Calu3 (cell line): Measurements from ENCODE around the gene E2F8. TPM values are rescaled to one million over a fixed set of nuclear protein-coding genes. Genes with fewer than 3 reads are reported as not detected.

ENCODE experiments used
- BruUV-seq: library from RNA; stranded (reverse); fragments of 400-500 nt; replicated peaks from 2 replicates; lab custom pipeline; 2021; lab: Mats Ljungman, UMichigan
- CTCF ChIA-PET: fragments of 300-600 bp; sonication (Branson Sonifier 250); formaldehyde crosslinking; loops from one replicate; lab custom pipeline; 2022; ENCODE audit warnings: antibody characterized with exemption; lab: Charles Lee
- DNase-seq: peaks from one replicate; pipeline ENCODE4 v3.0.0; 2022
- H3K27ac Mint-ChIP-seq: one replicate; pipeline ENCODE4 v1.8.0; 2022; ENCODE audit warnings: mixed read lengths; ENCODE audit not compliant: unreplicated experiment
- H3K27me3 Mint-ChIP-seq: one replicate; pipeline ENCODE4 v1.8.0; 2022; ENCODE audit warnings: mixed read lengths; ENCODE audit not compliant: unreplicated experiment
- H3K36me3 Mint-ChIP-seq: one replicate; pipeline ENCODE4 v1.8.0; 2022; ENCODE audit warnings: mild to moderate bottlenecking, moderate library complexity, mixed read lengths; ENCODE audit not compliant: insufficient read depth, unreplicated experiment
- H3K4me1 Mint-ChIP-seq: one replicate; pipeline ENCODE4 v1.8.0; 2022; ENCODE audit warnings: mild to moderate bottlenecking, low read depth, mixed read lengths; ENCODE audit not compliant: unreplicated experiment
- H3K4me3 Mint-ChIP-seq: one replicate; pipeline ENCODE4 v1.8.0; 2022; ENCODE audit warnings: mild to moderate bottlenecking, low read depth, moderate library complexity, mixed read lengths; ENCODE audit not compliant: unreplicated experiment
- H3K9me3 Mint-ChIP-seq: one replicate; pipeline ENCODE4 v1.8.0; 2022; ENCODE audit warnings: low read depth, mixed read lengths; ENCODE audit not compliant: unreplicated experiment
- CTCF ChIP-seq: fragments of 200-600 bp; IDR thresholded peaks from one replicate; pipeline ENCODE4 v1.8.0; 2022; ENCODE audit warnings: antibody characterized with exemption; ENCODE audit not compliant: unreplicated experiment
- intact Hi-C: fragments of 100-400 bp; cut with micrococcal nuclease; formaldehyde crosslinking; loops from one replicate; pipeline ENCODE4 v1.10.0; 2022; ENCODE audit not compliant: unreplicated experiment
- total RNA-seq: library from RNA; stranded (reverse); gene quantifications from 2 replicates; pipeline ENCODE4 v1.2.3, GENCODE V29; 2022

E2F8 gene
- total RNA-seq, 1 experiment from 2014 or later, result 19.7 TPM

GRCh38 chr11:19200410-19201201 is 40.1 kb downstream of the E2F8 start:
- H3K36me3 Mint-ChIP-seq, result peaks cover 4% of the 10 kb centered on the region
- CTCF ChIA-PET, result interaction anchor here (0.6 kb wide), 1 partner anchor 33 kb away, joined by 3 read pairs; no protein-coding TSS in a partner anchor
- intact Hi-C loops, result no loop called here
- BruUV-seq, result no TSS peak
- peaks cover 18% of the 10 kb centered on the region for H3K4me1 Mint-ChIP-seq
- no peak overlapping the region for H3K27ac Mint-ChIP-seq
- H3K27me3 Mint-ChIP-seq, result peaks cover 11% of the 10 kb centered on the region
- TF ChIP-seq CTCF, result no peak
- DNase-seq, result peak; percentile 32
- H3K9me3 Mint-ChIP-seq, result no peaks in the 10 kb centered on the region
- H3K4me3 Mint-ChIP-seq, result no peak overlapping the region

- CTCF ChIA-PET, result interaction anchor here (0.6 kb wide), 2 partner anchors 34 to 147 kb away, joined by 3 read pairs; no protein-coding TSS in a partner anchor
- intact Hi-C loops, result no loop called here
These were observed 41.0 kb downstream of the E2F8 start for GRCh38 chr11:19199771-19200170.

GRCh38 chr11:19199048-19199447 is 41.7 kb downstream of the E2F8 start:
- peaks cover 4% of the 10 kb centered on the region for H3K36me3 Mint-ChIP-seq
- no peak overlapping the region for H3K4me3 Mint-ChIP-seq
- TF ChIP-seq CTCF, result no peak
- no peaks in the 10 kb centered on the region for H3K9me3 Mint-ChIP-seq
- CTCF ChIA-PET, result no interaction called here
- intact Hi-C loops, result no loop called here
- BruUV-seq, result no TSS peak
- H3K27me3 Mint-ChIP-seq, result peaks cover 10% of the 10 kb centered on the region
- no peak overlapping the region for H3K27ac Mint-ChIP-seq
- no peak for DNase-seq
- H3K4me1 Mint-ChIP-seq, result peaks cover 18% of the 10 kb centered on the region

More at GRCh38 chr11:19199771-19200170, 41.0 kb downstream of the E2F8 start:
- DNase-seq, result no peak
- peaks cover 10% of the 10 kb centered on the region for H3K27me3 Mint-ChIP-seq
- H3K27ac Mint-ChIP-seq, result no peak overlapping the region
- no peak overlapping the region for H3K4me3 Mint-ChIP-seq
- peaks cover 18% of the 10 kb centered on the region for H3K4me1 Mint-ChIP-seq
- no peaks in the 10 kb centered on the region for H3K9me3 Mint-ChIP-seq
- no TSS peak for BruUV-seq
- no peak for TF ChIP-seq CTCF
- H3K36me3 Mint-ChIP-seq, result peaks cover 4% of the 10 kb centered on the region

- Mint-ChIP-seq H3K4me3 (no peak overlapping the region), H3K36me3 (peaks cover 4% of the 10 kb centered on the region), H3K9me3 (no peaks in the 10 kb centered on the region), H3K27me3 (peaks cover 10% of the 10 kb centered on the region), H3K27ac (no peak overlapping the region), H3K4me1 (peaks cover 18% of the 10 kb centered on the region)
- no TSS peak for BruUV-seq
- DNase-seq, result no peak
- no peak for TF ChIP-seq CTCF
- CTCF ChIA-PET, result no interaction called here
- intact Hi-C loops, result no loop called here
These were observed 44.3 kb downstream of the E2F8 start for GRCh38 chr11:19196432-19196831.
